ENCODE data around the gene DIS3.

- TF ChIP-seq ZNF274 (IDR thresholded peaks at IDR 0.05; ENCODE audit: low read depth, low read length) (no peak), YY1 (IDR thresholded peaks at IDR 0.05; ENCODE audit: insufficient read depth, insufficient read length) (no peak), SUZ12 (IDR thresholded peaks at IDR 0.05; ENCODE audit: extremely low read depth, insufficient read depth, insufficient read length) (no peak)
Measured at GRCh38 chr13:72760189-72760588, 21.5 kb downstream of the DIS3 start.

Measured in NT2/D1 (cell line).